AG04449 (cell line): Measurements from ENCODE around the gene FDXR.

Source experiments
- CTCF ChIA-PET: fragments of 350-600 bp; formaldehyde crosslinking; extraction: SDS; loops from one replicate; lab custom pipeline; 2021; ENCODE audit warnings: antibody characterized with exemption; lab: Yijun Ruan, JAX
- POLR2A ChIA-PET: fragments of 400-600, 350-600 bp; formaldehyde crosslinking; extraction: SDS; loops from one replicate; lab custom pipeline; 2020; ENCODE audit warnings: antibody characterized with exemption, inconsistent platforms; lab: Yijun Ruan, JAX
- DNase-seq: peaks from one replicate; pipeline ENCODE4 v3.0.0-alpha.2; 2010; ENCODE audit warnings: low read depth, low spot score
- H3K4me3 ChIP-seq: 2 replicates; pipeline ENCODE4 v1.5.1; 2011; ENCODE audit warnings: low read depth, mild to moderate bottlenecking, control low read depth, low read length
- TF ChIP-seq, protein P1 (sequence below): IDR thresholded peaks from one replicate; pipeline ENCODE4 v1.5.1; 2011; ENCODE audit warnings: mild to moderate bottlenecking, moderate library complexity, low read length, control low read depth, inconsistent platforms; ENCODE audit not compliant: insufficient read depth; ENCODE audit errors: missing control alignments

Gene FDXR

DNA sequence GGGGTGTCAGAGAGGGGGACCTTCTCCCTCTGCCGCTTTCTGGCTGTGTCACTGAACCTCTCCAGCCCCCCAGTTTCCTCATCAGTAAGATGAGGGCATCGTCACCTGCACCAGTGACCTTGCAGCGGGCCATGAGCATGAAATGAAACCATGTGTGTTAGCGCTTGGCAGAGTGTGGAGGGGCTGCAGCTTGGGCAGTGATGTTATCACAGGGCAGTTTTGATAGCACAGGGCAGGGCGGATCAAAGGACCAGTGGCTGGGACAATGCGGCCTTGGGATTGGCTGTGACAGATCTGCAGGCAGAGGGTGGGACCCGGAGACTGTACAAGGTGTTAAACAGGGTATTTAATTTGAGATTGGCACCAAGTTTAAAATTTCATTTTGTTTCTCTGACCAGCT is 57.7 kb downstream of the FDXR start:
- no peak overlapping the region for H3K4me3 ChIP-seq
- ChIA-PET CTCF (interaction anchor here (0.7 kb wide), 1 partner anchor 13 kb away, joined by 4 read pairs; no protein-coding TSS in a partner anchor), POLR2A (no interaction called here)
- DNase-seq = no peak
- TF ChIP-seq, protein P1, sequence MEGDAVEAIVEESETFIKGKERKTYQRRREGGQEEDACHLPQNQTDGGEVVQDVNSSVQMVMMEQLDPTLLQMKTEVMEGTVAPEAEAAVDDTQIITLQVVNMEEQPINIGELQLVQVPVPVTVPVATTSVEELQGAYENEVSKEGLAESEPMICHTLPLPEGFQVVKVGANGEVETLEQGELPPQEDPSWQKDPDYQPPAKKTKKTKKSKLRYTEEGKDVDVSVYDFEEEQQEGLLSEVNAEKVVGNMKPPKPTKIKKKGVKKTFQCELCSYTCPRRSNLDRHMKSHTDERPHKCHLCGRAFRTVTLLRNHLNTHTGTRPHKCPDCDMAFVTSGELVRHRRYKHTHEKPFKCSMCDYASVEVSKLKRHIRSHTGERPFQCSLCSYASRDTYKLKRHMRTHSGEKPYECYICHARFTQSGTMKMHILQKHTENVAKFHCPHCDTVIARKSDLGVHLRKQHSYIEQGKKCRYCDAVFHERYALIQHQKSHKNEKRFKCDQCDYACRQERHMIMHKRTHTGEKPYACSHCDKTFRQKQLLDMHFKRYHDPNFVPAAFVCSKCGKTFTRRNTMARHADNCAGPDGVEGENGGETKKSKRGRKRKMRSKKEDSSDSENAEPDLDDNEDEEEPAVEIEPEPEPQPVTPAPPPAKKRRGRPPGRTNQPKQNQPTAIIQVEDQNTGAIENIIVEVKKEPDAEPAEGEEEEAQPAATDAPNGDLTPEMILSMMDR = no peak

DNA sequence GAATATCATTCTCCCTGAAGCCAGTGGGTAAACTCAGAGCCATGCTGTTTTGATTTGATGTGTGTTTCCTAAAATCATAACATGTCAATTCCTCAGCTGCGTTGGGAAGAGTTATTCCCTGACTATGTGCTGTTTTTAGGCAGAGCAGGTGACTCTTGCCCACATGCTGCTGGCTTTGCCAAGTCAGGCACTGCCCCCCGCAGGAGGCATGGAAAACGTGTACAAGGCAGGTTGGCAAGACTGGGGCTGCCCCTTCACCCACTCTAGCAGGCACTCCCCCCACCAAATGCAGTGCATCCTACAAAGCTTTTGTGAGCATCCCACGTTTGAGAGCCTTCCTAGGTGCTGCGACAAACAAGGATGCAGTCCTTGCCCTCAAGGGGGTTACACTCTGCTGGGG is 58.3 kb downstream of the FDXR start:
- TF ChIP-seq, protein P1 = no peak
- CTCF ChIA-PET = interaction anchor here (11.8 kb wide), 1 partner anchor 22 kb away, joined by 100 read pairs; no protein-coding TSS in a partner anchor
- DNase-seq = no peak

More for the DNA sequence above, 58.3 kb downstream of the FDXR start:
- no peak overlapping the region for H3K4me3 ChIP-seq
- POLR2A ChIA-PET = no interaction called here
